HG03196 (cell line): ENCODE data around the gene ADGB.
"Not testable (repeated sequence)": the region's sequence is repeated elsewhere in the genome, so short reads cannot be mapped to it uniquely, and the experiment has no call there.

Experiments
- ATAC-seq: cut with Tn5 transposase; IDR thresholded peaks from one replicate; pipeline ENCODE4 v1.9.1; 2021; ENCODE audit not compliant: unreplicated experiment

The ADGB gene

DNA sequence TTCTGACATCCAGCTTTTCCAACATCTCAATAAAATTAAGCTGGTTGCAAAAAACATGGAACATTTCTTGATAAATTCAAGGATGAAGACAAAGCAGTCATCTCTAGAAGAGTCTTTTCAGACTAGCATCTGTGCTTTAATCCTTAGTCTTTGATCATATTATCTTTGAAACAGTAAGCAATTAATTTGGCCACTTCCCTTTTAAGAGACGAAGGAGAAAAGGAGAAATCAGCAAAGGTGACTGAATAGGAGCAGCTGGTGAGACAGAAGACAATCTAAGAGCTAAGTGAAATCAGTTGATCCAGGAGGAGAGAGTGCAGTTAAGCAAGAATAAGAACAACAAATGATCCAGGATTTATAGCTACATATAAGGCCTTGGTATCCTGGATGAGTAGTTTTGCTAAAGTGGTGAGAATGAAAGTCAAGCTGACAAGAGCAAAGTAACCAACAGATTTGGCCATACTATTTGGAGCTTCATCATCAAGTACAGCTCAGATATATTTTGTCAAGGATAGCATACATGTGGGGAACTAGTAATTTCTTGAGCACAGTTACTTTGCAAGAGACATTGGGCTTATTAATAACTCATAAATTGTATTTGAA, 215.5 kb downstream of the ADGB start:
- no peak for ATAC-seq

DNA sequence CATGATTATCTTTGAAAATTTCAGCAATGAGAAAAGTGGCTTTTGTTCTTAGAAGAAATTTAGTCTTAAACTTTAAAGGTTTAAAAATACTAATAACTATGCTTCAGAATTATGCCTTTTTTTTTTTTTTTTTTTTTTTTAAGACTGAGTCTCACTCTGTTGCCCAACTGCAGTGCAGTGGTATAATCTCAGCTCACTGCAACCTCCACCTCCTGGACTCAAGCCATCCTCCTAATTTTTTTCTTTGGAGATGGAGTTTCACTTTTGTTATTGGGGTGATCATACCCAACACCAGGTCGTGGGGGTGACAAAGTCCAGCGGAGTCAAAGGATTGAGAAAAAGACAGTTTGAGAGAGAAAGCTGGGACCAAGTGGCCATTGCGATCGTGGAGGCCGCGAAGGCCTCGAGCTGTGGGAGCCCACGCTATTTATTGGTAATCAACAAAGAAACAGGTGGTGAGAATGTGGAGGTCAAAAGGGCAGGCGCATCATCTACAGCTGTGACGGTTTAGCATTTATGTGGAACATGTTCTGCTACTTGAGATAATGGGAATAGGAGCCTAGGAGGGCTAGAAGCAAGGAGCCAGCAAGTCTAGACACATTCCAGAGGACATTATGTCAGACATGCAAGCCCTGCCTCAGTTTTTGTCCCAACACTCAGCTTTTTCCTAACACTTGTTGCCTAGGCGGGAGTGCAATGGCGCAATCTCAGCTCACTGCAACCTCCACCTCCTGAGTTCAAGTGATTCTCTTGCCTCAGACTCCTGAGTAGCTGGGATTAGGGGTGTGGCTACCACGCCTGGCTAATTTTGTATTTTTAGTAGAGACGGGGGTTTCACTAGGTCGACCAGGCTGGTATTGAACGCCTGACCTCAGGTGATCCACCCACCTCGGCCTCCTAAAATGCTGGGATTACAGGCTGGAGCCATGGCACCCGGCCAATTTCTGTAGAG, 217.0 kb downstream of the ADGB start:
- ATAC-seq: not testable (repeated sequence)

DNA sequence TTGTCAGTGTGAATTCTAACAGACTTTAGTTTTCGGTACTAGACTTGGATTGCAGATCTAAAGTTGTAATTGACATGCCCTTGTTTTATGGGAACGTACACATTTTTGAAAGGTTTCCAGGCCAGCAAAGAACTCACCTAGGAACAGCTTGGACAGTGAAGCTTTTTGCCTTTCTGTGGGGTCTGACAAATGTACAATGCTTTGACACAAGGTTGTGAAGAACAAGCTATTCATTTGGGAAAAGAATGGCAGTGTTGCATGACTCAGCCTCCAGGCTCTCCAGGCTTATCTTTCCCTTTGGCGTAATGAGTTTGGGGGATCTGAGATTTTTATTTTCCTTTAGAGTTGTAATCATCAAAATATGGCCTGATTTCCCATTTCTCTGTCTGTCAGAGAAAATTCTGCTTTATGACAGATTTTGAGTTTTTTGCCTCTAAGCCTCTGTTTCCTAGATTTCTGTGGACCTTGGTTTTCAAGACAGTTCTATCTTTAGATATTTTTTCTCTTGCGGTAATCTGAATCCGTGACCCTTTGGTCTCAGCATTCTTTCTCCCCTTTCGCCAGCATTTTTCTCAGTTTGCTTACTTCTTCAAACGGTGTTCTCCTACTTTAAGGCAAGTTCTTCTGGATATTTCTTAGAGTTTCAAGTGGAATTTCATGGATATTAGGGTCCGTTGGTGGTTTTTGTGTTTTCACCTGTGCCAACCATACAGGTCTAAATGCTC, 221.0 kb downstream of the ADGB start:
- ATAC-seq: no peak

DNA sequence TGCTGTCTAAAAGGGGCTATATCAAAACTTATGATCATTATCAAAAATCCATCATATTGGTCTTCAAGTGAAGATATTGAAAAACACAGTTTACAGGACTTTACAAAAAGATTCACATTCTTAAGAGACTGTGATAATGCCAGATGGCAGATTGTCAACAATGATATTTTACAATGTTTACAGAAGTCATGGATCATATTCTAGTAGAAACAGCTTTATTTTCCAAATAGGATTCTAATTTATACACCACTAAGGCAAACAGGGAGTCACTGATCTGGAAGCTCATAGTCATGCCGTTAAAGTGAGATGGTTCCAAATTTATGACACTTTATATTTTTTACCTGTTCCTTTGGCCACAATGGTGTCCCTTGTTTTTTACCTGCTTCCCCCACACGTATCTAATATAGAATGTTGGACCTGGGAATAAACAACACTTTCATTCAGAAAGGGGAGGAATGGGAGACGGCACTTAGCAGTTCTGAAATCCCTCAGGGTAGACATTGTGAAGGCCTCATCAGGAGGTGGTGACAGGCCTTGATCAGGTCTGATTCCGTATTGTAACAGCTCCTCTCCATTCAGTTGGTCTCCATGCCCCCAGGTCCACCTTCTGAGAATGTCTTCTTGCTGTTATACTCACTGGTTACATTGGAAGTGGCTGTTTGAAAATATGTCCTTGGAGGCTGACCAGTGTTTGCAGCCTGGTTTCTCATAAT, 228.6 kb downstream of the ADGB start:
- no peak for ATAC-seq

DNA sequence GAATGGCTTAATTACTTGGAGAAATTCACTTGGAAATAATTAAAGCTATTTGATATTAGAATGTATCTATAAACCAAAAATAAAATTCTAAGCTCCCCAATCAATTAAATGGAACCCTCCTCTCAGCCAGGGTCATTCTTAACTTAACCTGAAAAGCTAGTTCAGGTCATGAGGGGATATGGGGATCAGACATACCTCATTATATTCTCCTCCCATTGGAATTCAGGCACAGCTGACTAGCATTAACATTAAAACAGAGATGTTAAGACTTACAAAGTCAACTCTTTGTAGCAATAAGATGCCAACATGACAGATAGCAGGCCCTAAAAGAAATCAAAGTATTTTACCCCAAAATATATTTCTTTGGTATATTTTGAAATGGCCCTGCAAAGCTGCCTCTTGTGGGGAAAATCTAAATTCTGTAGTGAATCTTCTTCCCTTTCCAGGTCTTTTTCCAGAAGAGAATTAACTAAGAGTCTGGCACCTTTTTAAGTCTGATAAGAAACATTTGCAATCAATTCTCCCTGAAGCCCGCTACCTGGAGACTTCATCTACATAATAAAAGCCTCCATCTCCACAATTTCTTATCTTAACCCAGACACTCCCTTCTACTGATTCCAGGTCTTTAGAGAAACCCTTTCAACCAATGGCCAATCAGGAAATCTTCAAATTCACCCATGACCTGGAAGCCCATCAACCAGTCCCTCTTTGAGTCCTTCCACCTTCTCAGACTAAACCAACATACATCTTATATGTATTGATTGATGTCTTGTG, 231.2 kb downstream of the ADGB start:
- no peak for ATAC-seq

DNA sequence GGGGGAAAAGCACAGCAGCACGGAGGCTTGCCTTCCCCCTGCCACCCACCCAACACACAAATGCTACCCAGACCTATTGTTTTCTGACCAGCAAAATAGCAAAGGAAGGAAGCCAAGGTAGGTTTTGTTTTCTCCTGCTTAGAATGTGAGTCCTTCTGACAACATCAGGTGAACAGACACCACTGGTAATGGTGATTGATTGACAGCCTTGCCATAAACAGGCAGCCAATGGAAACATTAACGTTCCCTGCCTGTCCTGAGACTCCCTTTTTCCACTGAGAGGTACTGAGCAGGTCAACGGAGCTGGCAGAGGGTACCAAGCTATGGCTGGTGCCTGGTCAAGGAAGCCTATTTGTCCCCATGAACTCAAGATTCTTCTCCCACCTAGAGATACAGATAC, 234.4 kb downstream of the ADGB start:
- ATAC-seq: no peak

DNA sequence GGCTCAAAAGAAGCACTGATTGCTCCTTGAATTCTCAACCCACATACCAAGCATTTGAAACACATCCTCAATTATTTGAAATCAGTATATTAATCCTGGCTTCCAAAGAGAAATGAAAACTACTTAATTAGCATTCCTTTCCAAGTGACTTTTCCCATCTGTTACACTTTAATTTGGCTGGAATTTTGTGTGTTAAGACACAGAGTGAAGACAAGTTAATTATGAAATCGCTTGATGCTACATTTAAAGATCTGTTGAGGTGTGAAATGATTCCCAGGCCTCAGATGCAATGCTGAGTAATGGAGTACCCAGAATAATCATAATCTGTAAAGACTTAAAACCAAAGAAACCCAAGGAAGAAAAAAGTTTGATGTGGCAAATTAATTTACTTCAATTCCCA, 241.4 kb downstream of the ADGB start:
- ATAC-seq: no peak

DNA sequence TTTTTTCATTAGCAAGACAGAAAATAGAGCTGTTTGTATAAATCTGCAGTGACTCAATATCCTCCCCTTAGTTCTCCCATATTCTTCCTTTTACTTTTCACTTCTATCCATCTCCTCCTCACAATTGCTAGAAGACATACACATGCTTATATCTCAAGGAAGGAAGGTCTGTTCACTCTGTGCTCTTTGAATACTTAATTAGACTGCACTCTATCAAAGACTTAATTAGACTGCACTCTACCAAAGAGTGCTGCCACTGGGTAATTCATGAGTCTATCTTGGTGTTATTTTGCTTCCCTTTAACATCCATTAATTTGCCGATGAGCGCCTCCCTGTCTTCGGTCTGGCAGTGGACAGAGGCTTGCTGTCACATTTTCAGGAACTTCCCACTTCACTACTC, 241.9 kb downstream of the ADGB start:
- ATAC-seq: no peak

DNA sequence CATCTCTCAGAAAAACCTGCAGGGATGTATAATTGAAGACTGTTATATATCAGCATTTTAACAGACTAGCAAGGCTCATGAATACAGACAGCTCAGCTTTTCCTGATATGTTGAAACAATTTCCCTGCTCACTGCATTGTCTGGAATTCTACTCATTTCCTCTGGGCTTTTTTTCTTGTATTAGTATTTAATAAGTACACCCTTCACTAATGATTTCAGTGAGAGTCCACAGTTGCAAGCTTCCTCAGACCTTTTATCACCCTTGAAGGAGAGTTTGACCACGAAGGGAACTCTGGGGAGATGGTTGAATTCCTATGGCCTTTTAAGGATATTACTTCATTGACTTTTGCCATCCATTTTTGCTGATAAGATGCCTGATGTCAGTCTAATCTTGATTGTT, 248.7 kb downstream of the ADGB start:
- ATAC-seq: no peak

DNA sequence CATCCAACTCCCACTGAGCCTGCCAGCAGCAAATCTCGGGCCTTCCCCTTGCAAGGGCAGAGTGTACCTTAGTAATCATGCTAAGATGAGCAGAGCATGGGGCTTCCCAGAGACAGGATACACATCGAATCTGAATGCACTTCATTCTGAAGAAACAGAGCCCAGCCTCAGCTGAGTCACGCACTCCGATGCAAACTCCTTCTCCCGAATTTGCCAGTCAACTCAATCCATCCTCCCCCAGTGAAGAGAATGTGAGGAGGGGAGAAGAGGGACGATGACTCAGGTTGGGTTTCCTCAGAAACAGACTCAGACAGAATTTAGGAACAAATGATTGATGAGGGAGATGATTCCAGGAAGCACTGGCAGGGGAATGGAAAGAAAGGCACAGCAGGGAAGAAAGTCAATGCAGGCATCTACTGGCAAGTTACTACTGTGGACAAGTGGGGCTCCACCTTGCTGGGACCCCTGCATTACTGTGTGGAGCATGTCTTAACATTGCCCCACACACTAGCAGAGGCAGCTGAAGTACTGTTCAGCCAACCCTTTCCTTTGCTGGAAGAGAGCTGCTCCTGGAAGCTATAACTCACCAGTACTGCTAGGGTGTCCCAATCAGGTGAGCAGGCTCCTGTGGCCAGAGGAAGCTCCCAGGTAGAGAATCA, 251.6 kb downstream of the ADGB start:
- no peak for ATAC-seq

DNA sequence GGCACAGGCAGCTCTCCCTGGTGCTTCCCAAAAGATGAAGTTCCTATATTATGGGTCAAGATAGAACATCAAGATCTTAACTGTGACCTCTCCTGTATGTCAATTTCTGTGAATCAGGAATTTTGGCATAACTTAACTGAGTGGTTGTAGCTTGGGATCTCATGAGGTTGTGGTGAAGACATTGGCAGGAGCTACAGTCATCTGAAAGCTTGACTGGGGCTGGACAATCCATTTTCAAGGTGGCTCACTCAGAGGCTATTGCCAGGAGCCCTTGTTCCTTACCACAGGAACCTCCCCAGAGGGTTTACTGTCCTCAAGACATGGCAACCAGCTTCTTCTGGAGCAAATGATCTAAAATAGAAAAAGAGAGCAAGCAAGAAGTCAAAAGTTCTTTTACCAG, 252.2 kb downstream of the ADGB start:
- no peak for ATAC-seq

DNA sequence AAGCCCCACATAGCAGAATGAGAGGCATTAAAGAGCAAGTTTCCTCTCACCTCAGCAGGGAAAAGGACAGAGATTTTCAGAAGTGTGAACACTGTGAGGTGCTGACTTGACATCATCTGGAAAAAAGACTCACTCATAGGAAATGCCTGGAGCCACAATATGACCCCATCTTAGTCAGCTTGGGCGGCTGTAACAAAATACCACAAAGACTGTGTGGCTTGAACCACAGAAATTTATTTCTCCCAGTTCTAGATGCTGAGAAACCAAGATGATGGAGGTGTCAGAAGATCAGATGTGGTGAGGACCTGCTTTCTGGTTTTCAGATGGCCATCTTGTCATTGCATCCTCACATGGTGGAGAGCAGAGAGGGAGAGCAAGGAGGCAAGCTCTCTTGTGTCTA, 253.1 kb downstream of the ADGB start:
- no peak for ATAC-seq

DNA sequence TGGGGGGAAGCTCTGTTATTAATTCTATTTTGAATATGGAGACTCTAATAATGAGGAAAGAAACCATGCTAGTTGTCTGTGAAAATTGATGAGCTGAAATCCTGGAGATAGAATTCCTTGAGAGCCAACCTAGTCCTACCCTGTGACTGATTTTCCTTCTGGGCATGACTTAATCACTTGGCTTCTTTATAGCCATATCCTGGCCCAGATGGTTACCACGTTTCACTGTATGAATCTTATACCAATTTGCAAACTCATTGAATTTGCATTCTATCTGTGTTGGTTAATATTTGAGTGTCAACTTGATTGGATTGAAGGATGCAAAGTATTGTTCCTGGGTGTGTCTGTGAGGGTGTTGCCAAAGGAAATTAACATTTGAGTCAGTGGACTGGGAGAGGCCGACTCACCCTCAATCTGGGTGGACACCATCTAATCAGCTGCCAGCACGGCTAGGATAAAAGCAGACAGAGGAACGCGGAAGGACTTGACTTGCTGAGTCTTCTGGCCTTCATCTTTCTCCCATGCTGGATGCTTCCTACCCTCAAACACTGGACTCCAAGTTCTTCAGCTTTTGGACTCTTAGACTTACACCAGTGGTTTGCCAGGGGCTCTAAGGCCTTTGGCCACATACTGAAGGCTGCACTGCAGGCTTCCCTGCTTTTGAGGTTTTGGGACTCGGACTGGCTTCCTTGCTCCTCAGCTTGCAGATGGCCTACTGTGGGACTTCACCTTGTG, 255.9 kb downstream of the ADGB start:
- not testable (repeated sequence) for ATAC-seq

DNA sequence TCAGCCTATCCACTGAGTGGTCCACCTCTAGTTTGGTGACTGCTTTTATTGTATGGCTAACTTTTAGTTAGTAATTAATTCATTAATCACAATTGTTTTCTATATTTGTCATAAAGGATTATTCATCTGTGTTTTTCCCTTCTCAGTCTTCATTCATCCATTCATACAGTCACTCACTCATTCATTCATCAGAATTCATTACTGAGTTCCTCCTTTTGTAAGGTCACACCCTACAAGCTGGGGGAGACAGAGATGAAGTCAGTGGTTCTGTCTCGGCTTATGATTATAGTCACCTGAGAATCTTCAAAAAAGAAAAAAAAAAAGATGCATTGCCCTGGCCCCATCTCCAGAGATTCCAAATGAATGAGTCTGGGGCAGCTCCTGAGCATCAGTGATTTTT, 257.1 kb downstream of the ADGB start:
- ATAC-seq: peak; percentile 8

DNA sequence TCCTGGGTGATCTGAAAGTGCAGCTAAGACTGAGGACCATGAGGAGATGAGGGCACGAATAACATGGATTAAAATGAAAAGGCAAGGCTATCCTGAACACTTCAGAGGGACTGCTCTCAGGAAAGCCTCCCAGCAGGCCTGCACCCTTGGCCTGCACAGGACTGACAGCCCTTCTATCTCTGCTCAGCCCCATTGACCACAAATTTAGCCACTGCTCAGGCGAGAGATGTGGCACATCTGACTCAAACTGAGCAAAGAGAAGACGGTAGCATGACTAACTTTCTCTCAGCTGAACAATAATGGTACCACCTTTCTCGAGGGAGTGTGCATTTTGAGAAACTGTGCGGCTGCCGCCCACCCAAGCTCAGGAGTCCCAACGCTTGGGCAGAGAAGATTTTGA, 257.5 kb downstream of the ADGB start:
- ATAC-seq: peak; percentile 45

DNA sequence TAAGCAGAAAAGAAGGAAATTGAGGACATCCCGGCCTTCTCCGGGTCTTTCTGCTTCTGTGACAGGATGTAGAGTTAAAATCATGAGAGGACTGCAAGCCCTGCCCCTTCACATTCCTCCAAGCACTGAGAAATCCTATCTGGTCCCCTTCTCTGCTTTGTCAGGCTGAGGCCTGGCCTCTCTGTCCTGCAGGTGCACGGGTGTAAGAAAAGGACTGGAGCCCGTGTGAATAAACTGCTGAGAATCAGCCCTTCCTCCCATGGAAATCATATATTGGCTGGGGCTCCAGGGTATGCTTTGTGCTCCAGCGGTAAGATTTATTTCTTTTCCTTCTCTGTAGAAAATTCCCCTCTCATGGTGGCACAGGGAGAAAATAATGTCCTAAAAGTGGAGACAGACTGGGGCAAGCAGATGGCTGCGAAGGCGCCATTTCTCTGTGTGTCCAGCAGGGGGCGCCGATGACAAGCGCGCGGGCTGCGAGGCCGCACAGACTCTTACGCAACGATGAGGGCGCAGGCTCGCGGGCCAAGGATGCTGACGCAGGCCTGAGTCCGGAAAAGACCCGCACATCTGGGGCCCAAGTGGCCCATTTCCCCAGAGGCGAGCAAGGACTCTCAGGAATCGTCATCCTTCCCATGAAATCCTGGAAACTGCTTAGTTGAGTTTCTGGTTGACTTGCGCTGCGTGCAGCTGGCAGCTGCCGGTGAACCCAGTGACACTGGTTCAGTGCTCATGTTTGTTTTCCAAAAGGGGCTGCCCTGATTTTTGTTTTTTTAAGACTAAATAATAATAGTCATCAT, 258.6 kb downstream of the ADGB start:
- peak; percentile 88 for ATAC-seq

DNA sequence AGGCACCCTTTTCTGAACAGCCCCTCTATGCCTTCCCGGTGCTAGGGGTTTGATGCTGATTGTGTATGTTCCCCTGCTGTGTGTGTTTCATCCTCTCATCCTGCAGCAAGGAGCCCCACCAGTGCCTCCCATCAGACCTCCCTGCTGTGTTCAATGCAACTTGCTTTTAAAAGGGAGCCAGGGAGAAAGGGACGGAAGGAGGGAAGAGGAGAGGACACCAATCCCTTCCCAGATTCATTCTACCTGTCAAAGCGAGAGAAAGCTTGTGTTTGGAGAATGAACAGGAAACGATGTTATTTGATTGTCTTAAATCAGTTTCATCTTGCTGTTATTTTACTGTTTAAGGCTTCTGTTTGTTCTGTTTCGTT, 259.2 kb downstream of the ADGB start:
- ATAC-seq: peak; percentile 9

DNA sequence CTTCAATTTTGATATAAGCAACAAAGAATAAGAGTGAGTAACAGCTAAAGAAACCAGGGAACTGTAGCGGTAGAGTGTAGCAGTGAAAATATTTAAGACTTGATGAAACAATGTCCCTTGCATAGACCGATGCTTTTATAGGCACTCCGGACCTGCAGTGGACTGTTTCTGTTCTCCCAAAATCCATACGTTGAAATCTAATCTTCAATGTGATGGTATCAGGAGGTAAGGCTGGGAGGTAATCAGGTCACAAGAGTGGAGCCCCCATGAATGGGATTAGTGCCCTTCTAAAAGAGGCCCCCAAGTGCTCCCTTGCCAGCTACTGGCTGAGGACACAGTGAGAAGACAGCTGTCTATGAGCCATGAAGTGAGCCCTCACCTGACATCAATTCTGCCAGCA, 260.4 kb downstream of the ADGB start:
- ATAC-seq: no peak
